Stimulated activated memory B cell treated with anti-CD40 and anti-IgM and Interleukin-4, amounts not matched to agents 10 μg/mL and 1 μg/mL and 100 μg/mL, for 72 hours (primary cell): ENCODE data around the gene OR6A2.

Experiments used
- ATAC-seq: fragments of 150-1000 bp; cut with Tn5 transposase; 2 replicates; pipeline ENCODE4 v1.10.0; 2021
- H3K27ac Mint-ChIP-seq: one replicate; pipeline ENCODE4 v1.8.0; 2022; ENCODE audit warnings: mild to moderate bottlenecking, mixed read lengths
- H3K27me3 Mint-ChIP-seq: one replicate; pipeline ENCODE4 v1.8.0; 2022; ENCODE audit warnings: mixed read lengths
- H3K36me3 Mint-ChIP-seq: one replicate; pipeline ENCODE4 v1.8.0; 2022; ENCODE audit warnings: mixed read lengths
- H3K4me1 Mint-ChIP-seq: one replicate; pipeline ENCODE4 v1.8.0; 2022; ENCODE audit warnings: mixed read lengths
- H3K4me3 Mint-ChIP-seq: one replicate; pipeline ENCODE4 v1.8.0; 2022; ENCODE audit warnings: mild to moderate bottlenecking, moderate library complexity, mixed read lengths
- H3K9me3 Mint-ChIP-seq: one replicate; pipeline ENCODE4 v1.8.0; 2022; ENCODE audit warnings: mixed read lengths

The OR6A2 gene

GRCh38 chr11:6790546-6790945 lies 8.9 kb downstream of the OR6A2 start:
- Mint-ChIP-seq H3K9me3 (no peaks in the 10 kb centered on the region), H3K4me3 (no peak overlapping the region), H3K36me3 (no peaks in the 10 kb centered on the region), H3K27me3 (peaks cover 25% of the 10 kb centered on the region), H3K4me1 (no peaks in the 10 kb centered on the region), H3K27ac (no peak overlapping the region)
- no peak for ATAC-seq

GRCh38 chr11:6782720-6783119 lies 16.8 kb downstream of the OR6A2 start, which contains the start of gene OR2AG1:
OR2AG1 (plus strand) TSS chr11:6783020; CDS start chr11:6785038, 2,018 bp downstream.
- no peaks in the 10 kb centered on the region for H3K36me3 Mint-ChIP-seq
- no peak for ATAC-seq

GRCh38 chr11:6780829-6781228 lies 18.7 kb downstream of the OR6A2 start:
- Mint-ChIP-seq H3K27ac (no peak overlapping the region), H3K27me3 (no peaks in the 10 kb centered on the region)
- ATAC-seq, result no peak

More at GRCh38 chr11:6782720-6783119, 16.8 kb downstream of the OR6A2 start, which contains the start of gene OR2AG1:
- Mint-ChIP-seq H3K9me3 (no peaks in the 10 kb centered on the region), H3K27me3 (peaks cover 6% of the 10 kb centered on the region), H3K4me3 (no peak within 1 kb of the TSS), H3K4me1 (no peaks in the 10 kb centered on the region), H3K27ac (no peak within 1 kb of the TSS)

GRCh38 chr11:6778518-6778917 lies 21.0 kb downstream of the OR6A2 start:
- H3K4me1 Mint-ChIP-seq, result no peaks in the 10 kb centered on the region
- H3K27me3 Mint-ChIP-seq, result no peaks in the 10 kb centered on the region
- no peak overlapping the region for H3K4me3 Mint-ChIP-seq
- H3K27ac Mint-ChIP-seq, result no peak overlapping the region
- ATAC-seq, result no peak
- no peaks in the 10 kb centered on the region for H3K36me3 Mint-ChIP-seq
- no peaks in the 10 kb centered on the region for H3K9me3 Mint-ChIP-seq

More at GRCh38 chr11:6780829-6781228, 18.7 kb downstream of the OR6A2 start:
- H3K9me3 Mint-ChIP-seq, result no peaks in the 10 kb centered on the region
- H3K4me1 Mint-ChIP-seq, result no peaks in the 10 kb centered on the region
- no peaks in the 10 kb centered on the region for H3K36me3 Mint-ChIP-seq
- H3K4me3 Mint-ChIP-seq, result no peak overlapping the region

GRCh38 chr11:6771926-6772893 lies 27.3 kb downstream of the OR6A2 start, which contains the start of gene OR2AG2:
OR2AG2 (minus strand) TSS chr11:6771976; CDS start chr11:6768957, 3,019 bp downstream.
- H3K4me1 Mint-ChIP-seq, result peaks cover 16% of the 10 kb centered on the region
- ATAC-seq, result peak; percentile 95
- no peaks in the 10 kb centered on the region for H3K36me3 Mint-ChIP-seq
- no peaks in the 10 kb centered on the region for H3K27me3 Mint-ChIP-seq
- no peak within 1 kb of the TSS for H3K4me3 Mint-ChIP-seq
- peak within 1 kb of the TSS; percentile 85 for H3K27ac Mint-ChIP-seq
- H3K9me3 Mint-ChIP-seq, result no peaks in the 10 kb centered on the region

- H3K4me3 Mint-ChIP-seq, result no peak overlapping the region
- no peaks in the 10 kb centered on the region for H3K4me1 Mint-ChIP-seq
- no peaks in the 10 kb centered on the region for H3K36me3 Mint-ChIP-seq
- no peak overlapping the region for H3K27ac Mint-ChIP-seq
- ATAC-seq, result peak; percentile 64
- no peaks in the 10 kb centered on the region for H3K27me3 Mint-ChIP-seq
- no peaks in the 10 kb centered on the region for H3K9me3 Mint-ChIP-seq
Observed at GRCh38 chr11:6757373-6757967, 42.0 kb downstream of the OR6A2 start.

GRCh38 chr11:6755953-6756347 lies 43.5 kb downstream of the OR6A2 start:
- Mint-ChIP-seq H3K9me3 (peaks cover under 1% of the 10 kb centered on the region), H3K4me3 (no peak overlapping the region), H3K36me3 (no peaks in the 10 kb centered on the region), H3K27ac (no peak overlapping the region), H3K27me3 (no peaks in the 10 kb centered on the region), H3K4me1 (no peaks in the 10 kb centered on the region)
- no peak for ATAC-seq

GRCh38 chr11:6755303-6755952 lies 44.1 kb downstream of the OR6A2 start:
- H3K27ac Mint-ChIP-seq, result no peak overlapping the region
- H3K36me3 Mint-ChIP-seq, result no peaks in the 10 kb centered on the region
- no peak for ATAC-seq
- no peaks in the 10 kb centered on the region for H3K27me3 Mint-ChIP-seq
- H3K9me3 Mint-ChIP-seq, result peaks cover 2% of the 10 kb centered on the region
- H3K4me1 Mint-ChIP-seq, result no peaks in the 10 kb centered on the region
- H3K4me3 Mint-ChIP-seq, result no peak overlapping the region

- ATAC-seq, result no peak
- Mint-ChIP-seq H3K4me3 (no peak overlapping the region), H3K36me3 (peaks cover 13% of the 10 kb centered on the region)
Observed at GRCh38 chr11:6747097-6747668, 52.3 kb downstream of the OR6A2 start.

GRCh38 chr11:6746626-6747025 lies 52.9 kb downstream of the OR6A2 start:
- Mint-ChIP-seq H3K27ac (no peak overlapping the region), H3K4me1 (no peaks in the 10 kb centered on the region), H3K36me3 (peaks cover 15% of the 10 kb centered on the region), H3K9me3 (peaks cover 2% of the 10 kb centered on the region), H3K27me3 (no peaks in the 10 kb centered on the region), H3K4me3 (no peak overlapping the region)
- ATAC-seq, result peak; percentile 17

More at GRCh38 chr11:6747097-6747668, 52.3 kb downstream of the OR6A2 start:
- H3K27ac Mint-ChIP-seq, result no peak overlapping the region
- no peaks in the 10 kb centered on the region for H3K4me1 Mint-ChIP-seq
- no peaks in the 10 kb centered on the region for H3K27me3 Mint-ChIP-seq
- H3K9me3 Mint-ChIP-seq, result peaks cover 2% of the 10 kb centered on the region

GRCh38 chr11:6746086-6746618 lies 53.3 kb downstream of the OR6A2 start:
- H3K9me3 Mint-ChIP-seq, result peaks cover 2% of the 10 kb centered on the region
- H3K4me3 Mint-ChIP-seq, result no peak overlapping the region
- no peaks in the 10 kb centered on the region for H3K27me3 Mint-ChIP-seq
- H3K36me3 Mint-ChIP-seq, result peaks cover 15% of the 10 kb centered on the region
- peak; percentile 87 for ATAC-seq
- H3K4me1 Mint-ChIP-seq, result peaks cover 1% of the 10 kb centered on the region
- H3K27ac Mint-ChIP-seq, result no peak overlapping the region

- H3K36me3 Mint-ChIP-seq, result peaks cover 21% of the 10 kb centered on the region
- H3K27me3 Mint-ChIP-seq, result no peaks in the 10 kb centered on the region
- ATAC-seq, result peak; percentile 76
- no peak overlapping the region for H3K4me3 Mint-ChIP-seq
- H3K9me3 Mint-ChIP-seq, result no peaks in the 10 kb centered on the region
- peaks cover 7% of the 10 kb centered on the region for H3K4me1 Mint-ChIP-seq
- no peak overlapping the region for H3K27ac Mint-ChIP-seq
Observed at GRCh38 chr11:6745465-6746015, 53.9 kb downstream of the OR6A2 start.

GRCh38 chr11:6745018-6745417 lies 54.5 kb downstream of the OR6A2 start:
- H3K27ac Mint-ChIP-seq, result no peak overlapping the region
- H3K27me3 Mint-ChIP-seq, result no peaks in the 10 kb centered on the region
- peaks cover 24% of the 10 kb centered on the region for H3K36me3 Mint-ChIP-seq
- H3K4me3 Mint-ChIP-seq, result no peak overlapping the region
- ATAC-seq, result no peak
- peaks cover 9% of the 10 kb centered on the region for H3K4me1 Mint-ChIP-seq
- no peaks in the 10 kb centered on the region for H3K9me3 Mint-ChIP-seq

- Mint-ChIP-seq H3K27me3 (no peaks in the 10 kb centered on the region), H3K4me3 (peak overlapping the region; percentile 74), H3K27ac (no peak overlapping the region), H3K36me3 (peaks cover 30% of the 10 kb centered on the region), H3K4me1 (peaks cover 31% of the 10 kb centered on the region), H3K9me3 (no peaks in the 10 kb centered on the region)
- ATAC-seq, result no peak
Observed at GRCh38 chr11:6742260-6742659, 57.2 kb downstream of the OR6A2 start.
